Peyer's patch (tissue), 4 donors: Measurements from ENCODE around the gene NCAPG2. TPM values are rescaled to one million over a fixed set of nuclear protein-coding genes. Genes with fewer than 3 reads are reported as not detected.
A peak's percentile ranks its signal among the peaks of the same experiment; 100 is the strongest.

Experiments used
- DNase-seq, 3 donors: peaks; one replicate each; pipeline ENCODE4 v3.0.0-alpha.2; 2017 to 2019
- H3K27ac ChIP-seq, 4 donors: fragments of 200-600 bp; sonication (generic); one replicate each; pipeline ENCODE4 v1.5.1; 2016 to 2019
- H3K27me3 ChIP-seq, 2 donors: fragments of 200-600 bp; sonication (generic); one replicate each; pipeline ENCODE4 v1.5.1; 2019
- H3K36me3 ChIP-seq, 3 donors: fragments of 200-600 bp; sonication (generic); one replicate each; pipeline ENCODE4 v1.5.1; 2016 to 2019
- H3K4me1 ChIP-seq, 4 donors: fragments of 200-600 bp; sonication (generic); one replicate each; pipeline ENCODE4 v1.5.1; 2016 to 2019
- H3K4me3 ChIP-seq, 4 donors: fragments of 200-600 bp; sonication (generic); 1 replicate in 3 of 4; 2 replicates in 1 of 4; pipeline ENCODE4 v1.5.1; 2016 to 2019; ENCODE audit warnings: mild to moderate bottlenecking in 1 of 4
- H3K9me3 ChIP-seq, 4 donors: fragments of 200-600 bp; sonication (generic); one replicate each; pipeline ENCODE4 v1.5.1; 2016 to 2019; ENCODE audit warnings: mild to moderate bottlenecking in 1 of 4
- POLR2A ChIP-seq, 2 donors: fragments of 450-650 bp; IDR thresholded peaks; one replicate each; pipeline ENCODE4 v1.5.1; 2017; ENCODE audit warnings: antibody characterized with exemption in 2 of 2, mild to moderate bottlenecking in 2 of 2, moderate library complexity in 2 of 2
- total RNA-seq, 4 donors: library from RNA; depleted of rRNA; stranded (reverse); fragments of >200 nt; gene quantifications; one replicate each; pipeline ENCODE4 v1.1.0, GENCODE V29; 2016
- TF ChIP-seq, protein P1 (sequence below), 6 experiments: fragments of 450-650 bp in 4 of 6; fragments of 200-600 bp in 2 of 6; sonication (generic) in 1 of 6; IDR thresholded peaks; one replicate each; pipeline ENCODE4 v1.5.1; 2017 to 2019; ENCODE audit warnings: antibody characterized with exemption in 6 of 6, mild to moderate bottlenecking in 3 of 6, moderate library complexity in 1 of 6

NCAPG2 gene
- total RNA-seq, 4 donors from 2014 or later = 3.9 to 14.0 (median 5.8) TPM

DNA sequence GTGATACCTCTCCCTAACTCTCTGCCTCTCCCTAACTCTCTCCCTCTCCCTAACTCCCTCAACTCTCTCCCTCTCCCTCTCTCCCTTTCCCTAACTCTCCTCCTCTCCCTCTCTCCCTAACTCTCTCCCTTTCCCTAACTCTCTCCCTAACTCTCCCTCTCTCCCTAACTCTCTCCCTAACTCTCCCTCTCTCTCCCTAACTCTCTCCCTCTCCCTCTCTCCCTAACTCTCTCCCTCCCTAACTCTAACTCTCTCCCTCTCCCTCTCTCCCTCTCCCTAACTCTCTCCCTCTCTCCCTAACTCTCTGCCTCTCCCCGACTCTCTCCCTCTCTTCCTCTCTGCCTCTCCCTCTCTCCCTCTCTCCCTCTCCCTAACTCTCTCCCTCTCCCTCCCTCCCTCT lies 115.0 kb downstream of the NCAPG2 start:
- Histone ChIP-seq H3K36me3 (no peaks in the 10 kb centered on the region), H3K9me3 (peaks cover 0 to 6% (median 0%) of the 10 kb centered on the region in 4 donors), H3K27ac (peak overlapping the region in 1 of 4 donors; percentile 49), H3K4me3 (no peak overlapping the region), H3K27me3 (no peaks in the 10 kb centered on the region), H3K4me1 (peaks cover 0 to 26% (median 8%) of the 10 kb centered on the region in 4 donors)
- no peak for DNase-seq
- no peak for TF ChIP-seq POLR2A (IDR thresholded peaks at IDR 0.05)
- TF ChIP-seq, protein P1, sequence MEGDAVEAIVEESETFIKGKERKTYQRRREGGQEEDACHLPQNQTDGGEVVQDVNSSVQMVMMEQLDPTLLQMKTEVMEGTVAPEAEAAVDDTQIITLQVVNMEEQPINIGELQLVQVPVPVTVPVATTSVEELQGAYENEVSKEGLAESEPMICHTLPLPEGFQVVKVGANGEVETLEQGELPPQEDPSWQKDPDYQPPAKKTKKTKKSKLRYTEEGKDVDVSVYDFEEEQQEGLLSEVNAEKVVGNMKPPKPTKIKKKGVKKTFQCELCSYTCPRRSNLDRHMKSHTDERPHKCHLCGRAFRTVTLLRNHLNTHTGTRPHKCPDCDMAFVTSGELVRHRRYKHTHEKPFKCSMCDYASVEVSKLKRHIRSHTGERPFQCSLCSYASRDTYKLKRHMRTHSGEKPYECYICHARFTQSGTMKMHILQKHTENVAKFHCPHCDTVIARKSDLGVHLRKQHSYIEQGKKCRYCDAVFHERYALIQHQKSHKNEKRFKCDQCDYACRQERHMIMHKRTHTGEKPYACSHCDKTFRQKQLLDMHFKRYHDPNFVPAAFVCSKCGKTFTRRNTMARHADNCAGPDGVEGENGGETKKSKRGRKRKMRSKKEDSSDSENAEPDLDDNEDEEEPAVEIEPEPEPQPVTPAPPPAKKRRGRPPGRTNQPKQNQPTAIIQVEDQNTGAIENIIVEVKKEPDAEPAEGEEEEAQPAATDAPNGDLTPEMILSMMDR (IDR thresholded peaks at IDR 0.05) = no peak

DNA sequence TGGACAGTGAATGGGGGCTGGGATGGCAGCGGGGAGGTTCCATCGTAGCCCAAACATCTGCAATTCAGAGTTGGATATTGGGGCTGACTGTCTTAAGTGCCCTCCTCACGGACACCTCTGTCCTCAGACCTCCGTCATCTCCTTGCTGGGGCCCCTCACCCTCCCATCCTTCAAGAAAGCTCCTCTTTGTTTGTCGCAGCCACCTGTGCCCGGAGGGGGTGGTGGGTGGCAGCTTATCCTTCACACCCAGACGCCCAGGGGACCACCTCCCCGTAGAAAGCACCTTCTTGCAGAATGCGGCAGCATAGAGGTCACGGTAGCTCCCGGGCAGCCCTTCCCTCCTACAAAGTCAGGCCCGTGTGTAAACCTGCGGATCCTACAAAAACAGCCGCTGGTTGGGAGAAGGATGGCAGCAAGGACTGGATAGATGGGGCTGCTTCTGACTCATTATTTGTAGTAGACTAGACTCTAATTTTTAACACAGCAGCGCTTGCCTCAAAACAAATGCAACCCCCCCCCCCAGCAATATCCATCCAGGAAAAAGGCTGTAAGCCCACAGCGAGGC lies 115.6 kb downstream of the NCAPG2 start:
- no peak for DNase-seq

DNA sequence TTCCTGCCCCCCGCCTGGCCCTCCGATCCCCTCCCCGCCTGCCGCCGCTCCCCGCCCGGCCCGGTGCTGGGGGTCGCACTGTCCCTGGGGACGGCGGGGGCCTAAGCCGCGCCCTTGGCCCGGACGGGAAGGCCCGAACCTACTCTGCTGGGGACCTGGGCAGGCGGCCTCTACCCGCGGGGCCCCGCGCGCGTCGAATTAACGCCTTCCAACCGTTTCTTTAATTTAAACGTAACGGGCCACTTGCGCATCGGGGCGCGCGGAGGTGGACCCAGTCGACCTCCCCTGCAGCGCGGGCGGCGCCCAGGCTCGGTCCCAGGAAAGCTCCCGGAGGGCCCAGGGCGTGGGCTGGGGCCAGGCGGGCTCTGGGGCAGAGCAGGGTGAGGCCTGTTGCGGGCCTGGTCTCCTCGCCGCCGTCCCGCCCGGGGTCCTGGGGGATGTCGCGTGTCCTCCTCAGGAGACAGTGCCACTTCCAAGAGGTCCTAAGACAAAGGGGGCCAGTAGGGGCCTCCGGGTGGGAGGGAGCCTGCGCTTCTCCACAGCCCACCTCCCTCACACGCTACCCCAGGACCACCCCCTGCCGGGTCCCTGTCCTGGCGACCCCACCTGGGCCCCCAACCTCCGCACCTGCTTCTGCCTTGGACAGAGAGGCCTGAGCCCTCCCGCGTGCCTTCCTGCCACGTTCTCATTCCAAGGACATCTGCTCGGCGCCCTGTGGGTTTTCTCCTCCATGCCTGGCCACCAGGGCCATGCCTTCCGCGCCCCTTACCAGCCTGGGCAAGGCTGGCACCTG lies 116.3 kb downstream of the NCAPG2 start:
- peak overlapping the region in 3 of 4 donors; percentile 32 to 56 (median 55) for H3K4me3 ChIP-seq
- DNase-seq = no peak
- H3K27ac ChIP-seq = peak overlapping the region in 2 of 4 donors; percentile 13 to 42
- no peak for TF ChIP-seq POLR2A (IDR thresholded peaks at IDR 0.05)
- TF ChIP-seq, protein P1 (IDR thresholded peaks at IDR 0.05) = no peak
- H3K4me1 ChIP-seq = peaks cover 0 to 26% (median 8%) of the 10 kb centered on the region in 4 donors
- H3K27me3 ChIP-seq = no peaks in the 10 kb centered on the region
- H3K36me3 ChIP-seq = no peaks in the 10 kb centered on the region
- H3K9me3 ChIP-seq = peaks cover 0 to 6% (median 0%) of the 10 kb centered on the region in 4 donors

More for the DNA sequence above, 115.6 kb downstream of the NCAPG2 start:
- no peak overlapping the region for H3K27ac ChIP-seq
- H3K4me1 ChIP-seq = peaks cover 0 to 26% (median 8%) of the 10 kb centered on the region in 4 donors
- no peaks in the 10 kb centered on the region for H3K27me3 ChIP-seq
- no peaks in the 10 kb centered on the region for H3K36me3 ChIP-seq
- TF ChIP-seq, protein P1 (IDR thresholded peaks at IDR 0.05) = no peak
- TF ChIP-seq POLR2A (IDR thresholded peaks at IDR 0.05) = no peak
- peaks cover 0 to 6% (median 0%) of the 10 kb centered on the region in 4 donors for H3K9me3 ChIP-seq
- H3K4me3 ChIP-seq = no peak overlapping the region

DNA sequence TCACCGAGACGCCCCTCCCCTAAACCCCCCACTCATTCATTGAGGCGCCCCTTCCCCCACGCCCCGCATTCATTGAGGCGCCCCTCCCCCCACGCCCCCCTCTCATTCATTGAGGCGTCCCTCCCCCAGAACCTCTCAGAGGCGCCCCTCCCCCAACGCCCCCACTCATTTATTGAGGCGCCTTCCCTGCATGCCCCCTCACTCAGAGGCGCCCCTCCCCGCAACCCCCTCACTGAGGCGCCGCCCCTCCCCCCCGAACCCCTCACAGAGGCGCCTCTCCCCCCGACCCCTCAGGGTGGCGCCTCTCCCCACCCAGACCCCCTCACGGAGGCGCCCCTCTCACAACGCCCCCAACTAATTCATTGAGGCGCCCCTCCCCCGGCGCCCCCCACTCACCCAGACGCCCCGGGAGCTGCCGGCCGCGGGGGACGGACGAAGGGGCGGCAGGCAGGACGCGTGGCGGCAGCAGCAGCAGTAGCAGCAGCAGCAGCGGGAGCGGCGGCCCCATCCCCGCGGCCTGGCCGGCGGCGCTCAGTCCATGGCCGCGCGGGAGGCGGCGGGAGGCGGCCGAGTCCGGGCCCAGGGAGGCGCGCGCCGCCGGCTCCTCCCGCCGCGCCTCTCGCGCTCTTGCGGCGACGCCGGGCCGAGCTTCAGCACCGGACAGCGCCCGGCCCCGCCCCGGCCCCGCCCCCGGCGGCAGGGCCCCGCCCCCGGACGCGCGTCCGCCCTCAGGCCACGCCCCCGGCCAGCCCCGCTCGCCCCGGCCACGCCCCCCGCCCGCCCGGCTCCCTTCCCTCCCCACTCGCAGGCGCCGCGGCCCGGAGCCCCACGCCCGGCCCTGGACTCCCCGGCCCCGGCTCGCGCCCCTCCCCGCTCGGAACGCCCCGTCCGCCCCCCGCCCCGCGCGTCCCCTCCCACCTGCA lies 117.2 kb downstream of the NCAPG2 start, which contains the start of gene PTPRN2:
Gene PTPRN2, minus strand, starts transcription at position 662 of the 923 bp plus-strand sequence.
- TF ChIP-seq, protein P1 (IDR thresholded peaks at IDR 0.05) = no peak
- TF ChIP-seq POLR2A (IDR thresholded peaks at IDR 0.05) = no peak
- Histone ChIP-seq H3K27ac (peak within 1 kb of the TSS in 2 of 4 donors; percentile 39 to 42), H3K27me3 (no peaks in the 10 kb centered on the region), H3K36me3 (no peaks in the 10 kb centered on the region), H3K4me1 (peaks cover 0 to 26% (median 8%) of the 10 kb centered on the region in 4 donors), H3K4me3 (peak within 1 kb of the TSS; percentile 2 to 58 (median 44)), H3K9me3 (peaks cover 0 to 6% (median 0%) of the 10 kb centered on the region in 4 donors)
- peak in 2 of 3 donors; percentile 61 to 87 for DNase-seq
